Neuronal stem cell (in vitro differentiated cells): ENCODE measurements around the gene CTAG2.
"Not testable (repeated sequence)": the region's sequence is repeated elsewhere in the genome, so short reads cannot be mapped to it uniquely, and the experiment has no call there.

Experiments
- DNase-seq: peaks from one replicate; pipeline ENCODE4 v3.0.0-alpha.2; 2013; ENCODE audit warnings: low spot score
- H2AFZ ChIP-seq: one replicate; pipeline ENCODE4 v1.6.1; 2013; ENCODE audit warnings: mild to moderate bottlenecking, low read length, inconsistent platforms
- H2AK5ac ChIP-seq: 2 replicates; pipeline ENCODE4 v1.6.1; 2013; ENCODE audit warnings: low read depth, mild to moderate bottlenecking, inconsistent platforms, low read length, moderate library complexity, mixed read lengths
- H2BK120ac ChIP-seq: 2 replicates; pipeline ENCODE4 v1.6.1; 2013; ENCODE audit warnings: low read depth, mild to moderate bottlenecking, inconsistent platforms, low read length, moderate library complexity, mixed read lengths
- H2BK12ac ChIP-seq: one replicate; pipeline ENCODE4 v1.6.1; 2013; ENCODE audit warnings: low read length, inconsistent platforms
- H2BK15ac ChIP-seq: 2 replicates; pipeline ENCODE4 v1.6.1; 2013; ENCODE audit warnings: mild to moderate bottlenecking, low read length, inconsistent platforms, mixed read lengths
- H2BK5ac ChIP-seq: one replicate; pipeline ENCODE4 v1.6.1; 2013; ENCODE audit warnings: inconsistent platforms, mild to moderate bottlenecking, low read length, moderate library complexity
- H3K14ac ChIP-seq: one replicate; pipeline ENCODE4 v1.6.1; 2013; ENCODE audit warnings: low read length, inconsistent platforms
- H3K18ac ChIP-seq: 2 replicates; pipeline ENCODE4 v1.6.1; 2013; ENCODE audit warnings: low read length, inconsistent platforms
- H3K23ac ChIP-seq: 2 replicates; pipeline ENCODE4 v1.6.1; 2013; ENCODE audit warnings: low read depth, mild to moderate bottlenecking, mixed read lengths, low read length, inconsistent platforms; ENCODE audit not compliant: poor library complexity
- H3K27ac ChIP-seq: replicated peaks from 3 replicates; pipeline ENCODE4 v1.5.1; 2013; ENCODE audit warnings: low read length, inconsistent platforms
- H3K27me3 ChIP-seq, 3 experiments: 2 replicates each; pipeline ENCODE4 v1.6.1; 2013; ENCODE audit warnings: low read length in 3 of 3, mild to moderate bottlenecking in 2 of 3, inconsistent platforms in 1 of 3, low read depth in 1 of 3, mixed read lengths in 1 of 3, moderate library complexity in 1 of 3; ENCODE audit not compliant: control insufficient read depth in 3 of 3, insufficient read depth in 3 of 3
- H3K36me3 ChIP-seq, 2 donors: replicated peaks in 1 of 2; 2 replicates each; pipeline ENCODE4 v1.6.1; 2013; ENCODE audit warnings: low read length in 2 of 2; ENCODE audit not compliant: control insufficient read depth in 2 of 2, insufficient read depth in 2 of 2
- H3K4ac ChIP-seq: 2 replicates; pipeline ENCODE4 v1.6.1; 2013; ENCODE audit warnings: inconsistent platforms, mild to moderate bottlenecking, low read length, moderate library complexity
- H3K4me1 ChIP-seq, 2 donors: 1 replicate in 1 of 2; 2 replicates in 1 of 2; pipeline ENCODE4 v1.6.1; 2013; ENCODE audit warnings: low read length in 2 of 2, low read depth in 1 of 2; ENCODE audit not compliant: control insufficient read depth in 2 of 2, insufficient read depth in 1 of 2
- H3K4me2 ChIP-seq: one replicate; pipeline ENCODE4 v1.6.1; 2013; ENCODE audit warnings: mild to moderate bottlenecking, low read length, inconsistent platforms; ENCODE audit not compliant: insufficient read depth, poor library complexity, severe bottlenecking
- H3K4me3 ChIP-seq, 2 donors: 2 replicates each; pipeline ENCODE4 v1.5.1; 2013; ENCODE audit warnings: low read length in 2 of 2, mild to moderate bottlenecking in 2 of 2, inconsistent platforms in 1 of 2, moderate library complexity in 1 of 2
- H3K79me1 ChIP-seq: one replicate; pipeline ENCODE4 v1.6.1; 2013; ENCODE audit warnings: low read depth, mild to moderate bottlenecking, inconsistent platforms, low read length, moderate library complexity
- H3K9ac ChIP-seq: one replicate; pipeline ENCODE4 v1.6.1; 2013; ENCODE audit warnings: mild to moderate bottlenecking, low read depth, low read length, inconsistent platforms; ENCODE audit not compliant: poor library complexity
- H3K9me3 ChIP-seq, 2 donors: replicated peaks in 1 of 2; 2 replicates each; pipeline versions ENCODE3 to v1.6.1; 2013; ENCODE audit warnings: low read length in 2 of 2, mild to moderate bottlenecking in 2 of 2, inconsistent platforms in 1 of 2, low read depth in 1 of 2, mixed read lengths in 1 of 2, moderate library complexity in 1 of 2; ENCODE audit not compliant: control insufficient read depth in 2 of 2, insufficient read depth in 1 of 2
- H4K8ac ChIP-seq: one replicate; pipeline ENCODE4 v1.6.1; 2013; ENCODE audit warnings: low read depth, mild to moderate bottlenecking, inconsistent platforms, low read length, moderate library complexity
- H4K91ac ChIP-seq: one replicate; pipeline ENCODE4 v1.6.1; 2013; ENCODE audit warnings: low read length, low read depth, mild to moderate bottlenecking, inconsistent platforms; ENCODE audit not compliant: poor library complexity
- WGBS, 2 donors: extraction: QIAGEN DNeasy Blood & Tissue Kit; methylation state at CpG; one replicate each; pipeline ENCODE4 v1.1.7; 2013; ENCODE audit warnings: missing lambda C conversion rate in 2 of 2, mixed read lengths in 1 of 2; ENCODE audit not compliant: insufficient read length in 2 of 2, insufficient replicate concordance in 1 of 2; ENCODE audit errors: extremely low coverage in 2 of 2; 5-methylcytosine and 5-hydroxymethylcytosine counted together

CTAG2 gene

GRCh38 chrX:154643708-154644107 lies 9.7 kb downstream of the CTAG2 start:
- H2BK15ac ChIP-seq, H2AK5ac ChIP-seq, H3K9ac ChIP-seq, H2BK5ac ChIP-seq, H3K18ac ChIP-seq, H3K9me3 ChIP-seq, H4K8ac ChIP-seq, H2BK12ac ChIP-seq, H3K4me3 ChIP-seq, H3K14ac ChIP-seq, H3K4me2 ChIP-seq, H3K79me1 ChIP-seq, H3K4me1 ChIP-seq, H4K91ac ChIP-seq, H2BK120ac ChIP-seq, H3K4ac ChIP-seq, H3K23ac ChIP-seq, H2AFZ ChIP-seq, H3K36me3 ChIP-seq, H3K27ac ChIP-seq, H3K27me3 ChIP-seq, DNase-seq: not testable (repeated sequence)
- WGBS, 2 donors, result no CpG with 5 or more reads among the region's 31 CpGs

- H3K27me3 ChIP-seq, H3K4me2 ChIP-seq, H3K18ac ChIP-seq, H2BK120ac ChIP-seq, H4K91ac ChIP-seq, H3K79me1 ChIP-seq, DNase-seq, H3K9ac ChIP-seq, H3K27ac ChIP-seq, H2BK5ac ChIP-seq, H3K23ac ChIP-seq, H3K4me1 ChIP-seq, H3K4me3 ChIP-seq, H2BK15ac ChIP-seq, H2BK12ac ChIP-seq, H3K9me3 ChIP-seq, H3K36me3 ChIP-seq, H3K4ac ChIP-seq, H2AFZ ChIP-seq, H2AK5ac ChIP-seq, H4K8ac ChIP-seq, H3K14ac ChIP-seq: not testable (repeated sequence)
- WGBS, 2 donors, result no CpG with 5 or more reads among the region's 10 CpGs
Observed at GRCh38 chrX:154641740-154642139, 11.6 kb downstream of the CTAG2 start.

GRCh38 chrX:154633661-154634060 lies 19.7 kb downstream of the CTAG2 start:
- not testable (repeated sequence) for H3K4me3 ChIP-seq, H3K4me2 ChIP-seq, H3K4me1 ChIP-seq, H4K91ac ChIP-seq, H3K23ac ChIP-seq, H3K14ac ChIP-seq, H4K8ac ChIP-seq, DNase-seq, H2BK12ac ChIP-seq, H2AFZ ChIP-seq, H2AK5ac ChIP-seq, H3K9me3 ChIP-seq, H3K79me1 ChIP-seq, H2BK15ac ChIP-seq, H2BK120ac ChIP-seq, H3K18ac ChIP-seq, H3K9ac ChIP-seq, H3K4ac ChIP-seq, H3K36me3 ChIP-seq, H3K27ac ChIP-seq, H2BK5ac ChIP-seq, H3K27me3 ChIP-seq
- WGBS, 2 donors, result no CpG with 5 or more reads among the region's 11 CpGs

- not testable (repeated sequence) for H3K9me3 ChIP-seq, H3K14ac ChIP-seq, H2AFZ ChIP-seq, H4K91ac ChIP-seq, H2BK15ac ChIP-seq, H2BK5ac ChIP-seq, H3K23ac ChIP-seq, H3K27me3 ChIP-seq, H3K9ac ChIP-seq, H2BK12ac ChIP-seq, H2BK120ac ChIP-seq, H3K4me1 ChIP-seq, H3K27ac ChIP-seq, H3K4me3 ChIP-seq, H3K4me2 ChIP-seq, H3K36me3 ChIP-seq, H2AK5ac ChIP-seq, H3K79me1 ChIP-seq, H3K4ac ChIP-seq, H3K18ac ChIP-seq, H4K8ac ChIP-seq, DNase-seq
- no CpG with 5 or more reads among the region's 11 CpGs for WGBS, 2 donors
Observed at GRCh38 chrX:154630949-154631348, 22.4 kb downstream of the CTAG2 start.
